DND-41 (cell line): Measurements from ENCODE around the gene IFNL2.

Experiments used
- ATAC-seq: fragments of 200-7000 bp; cut with Tn5 transposase; 3 replicates; pipeline ENCODE4 v1.9.1; 2021; ENCODE audit warnings: low read depth; ENCODE audit not compliant: insufficient read depth
- DNase-seq: peaks from one replicate; pipeline ENCODE4 v3.0.0-alpha.2; 2020
- H2AFZ ChIP-seq: 2 replicates; pipeline ENCODE4 v1.6.0; 2012; ENCODE audit warnings: low read depth, low read length
- H3K27ac ChIP-seq: 2 replicates; pipeline ENCODE4 v1.5.1; 2012; ENCODE audit warnings: low read length, inconsistent platforms
- H3K27me3 ChIP-seq: fragments of 200-600 bp; sonication (generic); 2 replicates; pipeline ENCODE4 v1.6.0; 2012; ENCODE audit warnings: low read length, mild to moderate bottlenecking, inconsistent platforms; ENCODE audit not compliant: insufficient read depth, poor library complexity
- H3K36me3 ChIP-seq: 2 replicates; pipeline ENCODE4 v1.5.1; 2012; ENCODE audit warnings: low read length, inconsistent platforms; ENCODE audit not compliant: insufficient read depth
- H3K4me1 ChIP-seq: 2 replicates; pipeline ENCODE4 v1.5.1; 2012; ENCODE audit warnings: mild to moderate bottlenecking, low read length; ENCODE audit not compliant: insufficient read depth
- H3K4me2 ChIP-seq: 2 replicates; pipeline ENCODE4 v1.6.0; 2012; ENCODE audit warnings: mild to moderate bottlenecking, moderate library complexity, low read length, inconsistent platforms; ENCODE audit not compliant: insufficient read depth
- H3K4me3 ChIP-seq, 2 experiments: fragments of 200-600 bp in 1 of 2; shearing (Covaris generic) in 1 of 2; 2 replicates each; pipeline ENCODE4 v1.5.1; 2012 to 2016; ENCODE audit warnings: inconsistent platforms in 2 of 2, low read length in 2 of 2, mild to moderate bottlenecking in 2 of 2, low read depth in 1 of 2, moderate library complexity in 1 of 2
- H3K79me2 ChIP-seq: 2 replicates; pipeline ENCODE4 v1.6.0; 2012; ENCODE audit warnings: low read length, inconsistent platforms; ENCODE audit not compliant: insufficient read depth
- H3K9ac ChIP-seq: 2 replicates; pipeline ENCODE4 v1.6.0; 2012; ENCODE audit warnings: low read depth, mild to moderate bottlenecking, inconsistent platforms, low read length, moderate library complexity
- H3K9me3 ChIP-seq: 2 replicates; pipeline ENCODE4 v1.5.1; 2012; ENCODE audit warnings: low read length, moderate library complexity, mild to moderate bottlenecking, inconsistent platforms; ENCODE audit not compliant: insufficient read depth, severe bottlenecking
- H4K20me1 ChIP-seq: 2 replicates; pipeline ENCODE4 v1.6.0; 2012; ENCODE audit warnings: low read length; ENCODE audit not compliant: insufficient read depth
- EZH2 ChIP-seq: IDR thresholded peaks from 3 replicates; pipeline ENCODE4 v1.6.1; 2012; ENCODE audit warnings: borderline replicate concordance, low read depth, mild to moderate bottlenecking, moderate library complexity, low read length, inconsistent platforms; ENCODE audit not compliant: severe bottlenecking
- TF ChIP-seq, protein P1 (sequence below): IDR thresholded peaks from 2 replicates; pipeline ENCODE4 v1.5.1; 2012; ENCODE audit warnings: borderline replicate concordance, low read length, moderate library complexity, mild to moderate bottlenecking; ENCODE audit not compliant: poor library complexity, severe bottlenecking; ENCODE audit errors: extremely low read depth

Gene IFNL2

DNA sequence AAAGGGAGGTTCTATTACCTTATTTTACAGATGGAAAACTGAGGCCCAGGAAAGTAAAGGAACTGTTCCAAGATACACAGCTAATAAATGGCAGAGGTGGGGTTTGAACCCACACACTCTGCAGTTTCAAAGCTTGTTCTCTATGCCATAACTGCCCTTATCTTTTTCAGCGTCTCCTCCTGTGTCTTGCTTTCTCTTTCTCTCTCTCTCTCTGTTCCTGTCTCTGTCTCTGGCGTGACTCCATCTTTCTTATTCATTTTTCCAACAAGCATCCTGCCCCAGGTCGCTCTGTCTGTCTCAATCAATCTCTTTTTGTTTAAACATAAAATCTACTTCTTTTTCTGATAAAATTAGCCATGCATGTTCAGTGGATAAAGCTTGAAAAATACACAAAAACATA is 16.4 kb upstream of the IFNL2 start:
- no peak overlapping the region for H3K9ac ChIP-seq
- H3K36me3 ChIP-seq = no peaks in the 10 kb centered on the region
- H3K27ac ChIP-seq = no peak overlapping the region
- H3K79me2 ChIP-seq = no peaks in the 10 kb centered on the region
- 0 out of 2 replicates have a peak, but pooled peaks cover 3% of the 10 kb centered on the region for H4K20me1 ChIP-seq
- H3K4me2 ChIP-seq = no peak overlapping the region
- no peak for TF ChIP-seq EZH2
- TF ChIP-seq, protein P1, sequence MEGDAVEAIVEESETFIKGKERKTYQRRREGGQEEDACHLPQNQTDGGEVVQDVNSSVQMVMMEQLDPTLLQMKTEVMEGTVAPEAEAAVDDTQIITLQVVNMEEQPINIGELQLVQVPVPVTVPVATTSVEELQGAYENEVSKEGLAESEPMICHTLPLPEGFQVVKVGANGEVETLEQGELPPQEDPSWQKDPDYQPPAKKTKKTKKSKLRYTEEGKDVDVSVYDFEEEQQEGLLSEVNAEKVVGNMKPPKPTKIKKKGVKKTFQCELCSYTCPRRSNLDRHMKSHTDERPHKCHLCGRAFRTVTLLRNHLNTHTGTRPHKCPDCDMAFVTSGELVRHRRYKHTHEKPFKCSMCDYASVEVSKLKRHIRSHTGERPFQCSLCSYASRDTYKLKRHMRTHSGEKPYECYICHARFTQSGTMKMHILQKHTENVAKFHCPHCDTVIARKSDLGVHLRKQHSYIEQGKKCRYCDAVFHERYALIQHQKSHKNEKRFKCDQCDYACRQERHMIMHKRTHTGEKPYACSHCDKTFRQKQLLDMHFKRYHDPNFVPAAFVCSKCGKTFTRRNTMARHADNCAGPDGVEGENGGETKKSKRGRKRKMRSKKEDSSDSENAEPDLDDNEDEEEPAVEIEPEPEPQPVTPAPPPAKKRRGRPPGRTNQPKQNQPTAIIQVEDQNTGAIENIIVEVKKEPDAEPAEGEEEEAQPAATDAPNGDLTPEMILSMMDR = no peak
- no peak overlapping the region for H3K4me3 ChIP-seq
- H3K27me3 ChIP-seq = peaks cover 18% of the 10 kb centered on the region
- no peak overlapping the region for H2AFZ ChIP-seq
- no peak for DNase-seq
- no peaks in the 10 kb centered on the region for H3K9me3 ChIP-seq
- no peaks in the 10 kb centered on the region for H3K4me1 ChIP-seq
- no peak for ATAC-seq

DNA sequence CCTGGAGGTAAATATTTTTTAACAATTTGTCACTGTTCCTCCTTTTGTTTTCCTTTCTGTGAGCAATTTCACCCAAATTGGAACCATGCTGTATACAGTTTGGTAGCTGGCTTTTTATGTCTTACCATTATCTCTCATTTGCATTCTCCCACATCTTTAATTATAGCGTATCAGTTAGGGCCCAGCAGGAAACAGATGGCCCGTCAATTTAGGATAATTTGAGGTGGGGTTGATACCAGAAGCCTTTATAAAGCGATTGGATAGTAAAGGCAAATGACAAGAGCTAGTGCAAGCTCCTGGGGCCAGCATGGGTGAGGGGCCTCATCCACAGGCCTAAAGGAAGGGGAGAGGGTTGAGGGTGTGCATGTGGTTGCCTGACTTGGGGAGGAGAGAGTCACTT is 15.7 kb upstream of the IFNL2 start:
- H3K27me3 ChIP-seq = peaks cover 18% of the 10 kb centered on the region
- no peak overlapping the region for H2AFZ ChIP-seq
- no peak overlapping the region for H3K4me2 ChIP-seq
- H4K20me1 ChIP-seq = 0 out of 2 replicates have a peak, but pooled peaks cover 3% of the 10 kb centered on the region
- TF ChIP-seq EZH2 = no peak
- TF ChIP-seq, protein P1 = no peak
- no peak for ATAC-seq
- DNase-seq = no peak
- no peaks in the 10 kb centered on the region for H3K4me1 ChIP-seq
- no peaks in the 10 kb centered on the region for H3K36me3 ChIP-seq
- no peaks in the 10 kb centered on the region for H3K9me3 ChIP-seq
- H3K9ac ChIP-seq = no peak overlapping the region
- H3K27ac ChIP-seq = no peak overlapping the region
- no peaks in the 10 kb centered on the region for H3K79me2 ChIP-seq
- no peak overlapping the region for H3K4me3 ChIP-seq

DNA sequence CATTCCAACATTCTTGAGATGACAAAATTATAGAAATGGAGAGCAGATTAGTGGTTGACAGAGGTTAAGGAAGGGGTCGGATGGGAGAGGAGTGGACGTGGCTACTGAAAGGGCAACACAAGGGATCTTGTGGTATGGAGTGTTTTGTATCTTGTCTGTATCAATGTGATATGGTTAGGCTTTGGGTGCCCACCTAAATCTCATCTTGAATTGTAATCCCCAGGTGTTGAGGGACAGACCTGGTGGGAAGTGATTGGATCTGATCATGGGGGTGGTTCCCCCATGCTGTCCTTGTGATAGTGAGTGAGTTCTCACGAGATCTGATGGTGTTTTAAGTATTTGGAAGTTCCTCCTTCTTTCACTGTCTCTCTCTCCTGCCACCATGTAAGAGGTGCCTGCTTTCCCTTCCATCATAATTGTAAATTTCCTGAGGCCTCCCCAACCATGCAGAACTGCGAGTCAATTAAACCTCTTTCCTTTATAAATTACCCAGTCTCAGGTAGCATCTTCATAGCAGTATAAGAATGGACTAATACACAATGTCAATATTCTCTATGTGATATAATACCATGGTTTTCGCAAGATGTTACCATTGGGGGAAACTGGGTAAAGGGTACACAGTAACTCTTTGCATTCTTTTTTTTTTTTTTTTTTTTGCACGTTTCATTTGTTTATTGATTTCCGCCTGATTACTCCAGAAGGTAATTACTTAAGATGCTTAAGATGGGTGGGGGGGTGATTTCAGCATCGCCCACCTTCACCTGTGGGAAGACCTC is 14.6 kb upstream of the IFNL2 start:
- Histone ChIP-seq H2AFZ (no peak overlapping the region), H3K79me2 (no peaks in the 10 kb centered on the region), H3K4me2 (no peak overlapping the region), H3K36me3 (no peaks in the 10 kb centered on the region), H3K4me3 (no peak overlapping the region), H3K4me1 (no peaks in the 10 kb centered on the region), H3K27ac (no peak overlapping the region), H3K9me3 (no peaks in the 10 kb centered on the region), H4K20me1 (0 out of 2 replicates have a peak, but pooled peaks cover 3% of the 10 kb centered on the region), H3K9ac (no peak overlapping the region), H3K27me3 (peaks cover 18% of the 10 kb centered on the region)
- ATAC-seq = no peak
- no peak for DNase-seq
- TF ChIP-seq EZH2 = no peak
- TF ChIP-seq, protein P1 = no peak
